Naive B cell (primary cell): ENCODE measurements around the gene SEMA4B. TPM values are rescaled to one million over a fixed set of nuclear protein-coding genes. Genes with fewer than 3 reads are reported as not detected.
A peak's percentile ranks its signal among the peaks of the same experiment; 100 is the strongest.

Source experiments
- ATAC-seq, 2 donors: fragments of 150-1000 bp; cut with Tn5 transposase; 2 replicates each; pipeline ENCODE4 v1.10.0; 2021; ENCODE audit warnings: low read depth in 2 of 2, mild to moderate bottlenecking in 2 of 2, moderate library complexity in 2 of 2
- DNase-seq: peaks from one replicate; pipeline ENCODE4 v3.0.0; 2022
- H3K27ac Mint-ChIP-seq, 6 donors: one replicate each; pipeline ENCODE4 v1.8.0; 2020 to 2022; ENCODE audit warnings: mild to moderate bottlenecking in 6 of 6, mixed read lengths in 6 of 6, moderate library complexity in 5 of 6, inconsistent platforms in 2 of 6
- H3K27me3 Mint-ChIP-seq, 3 donors: one replicate each; pipeline ENCODE4 v1.8.0; 2021 to 2022; ENCODE audit warnings: mixed read lengths in 3 of 3, mild to moderate bottlenecking in 1 of 3
- H3K36me3 Mint-ChIP-seq, 2 donors: one replicate each; pipeline ENCODE4 v1.8.0; 2020 to 2022; ENCODE audit warnings: mixed read lengths in 2 of 2, inconsistent platforms in 1 of 2, mild to moderate bottlenecking in 1 of 2
- H3K4me1 Mint-ChIP-seq, 3 donors: one replicate each; pipeline ENCODE4 v1.8.0; 2020 to 2022; ENCODE audit warnings: mixed read lengths in 3 of 3, inconsistent platforms in 1 of 3, mild to moderate bottlenecking in 1 of 3, moderate library complexity in 1 of 3
- H3K4me3 Mint-ChIP-seq, 8 donors: one replicate each; pipeline ENCODE4 v1.8.0; 2020 to 2022; ENCODE audit warnings: mild to moderate bottlenecking in 8 of 8, mixed read lengths in 8 of 8, moderate library complexity in 8 of 8, inconsistent platforms in 2 of 8
- H3K9me3 Mint-ChIP-seq, 7 donors: one replicate each; pipeline ENCODE4 v1.8.0; 2020 to 2022; ENCODE audit warnings: mixed read lengths in 7 of 7, mild to moderate bottlenecking in 5 of 7, inconsistent platforms in 2 of 7, moderate library complexity in 1 of 7
- polyA plus RNA-seq, 6 donors: library from polyadenylated mRNA; unstranded; fragments of 300-500 nt; fragmentation: Illumina TruSeq; gene quantifications; one replicate each; pipeline ENCODE4 v1.2.3, GENCODE V29; 2021; ENCODE audit warnings: low read depth in 6 of 6

Gene SEMA4B
- polyA plus RNA-seq, 6 donors from 2014 or later: 96.8 to 172 (median 103) TPM

DNA sequence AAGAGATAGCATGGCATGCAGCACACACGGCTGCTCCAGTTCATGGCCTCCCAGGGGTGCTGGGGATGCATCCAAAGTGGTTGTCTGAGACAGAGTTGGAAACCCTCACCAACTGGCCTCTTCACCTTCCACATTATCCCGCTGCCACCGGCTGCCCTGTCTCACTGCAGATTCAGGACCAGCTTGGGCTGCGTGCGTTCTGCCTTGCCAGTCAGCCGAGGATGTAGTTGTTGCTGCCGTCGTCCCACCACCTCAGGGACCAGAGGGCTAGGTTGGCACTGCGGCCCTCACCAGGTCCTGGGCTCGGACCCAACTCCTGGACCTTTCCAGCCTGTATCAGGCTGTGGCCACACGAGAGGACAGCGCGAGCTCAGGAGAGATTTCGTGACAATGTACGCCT lies 27.8 kb downstream of the SEMA4B start:
- H3K4me3 Mint-ChIP-seq: peak overlapping the region in 1 of 8 donors; percentile 18
- H3K36me3 Mint-ChIP-seq: peaks cover 7 to 28% of the 10 kb centered on the region in 2 donors
- H3K9me3 Mint-ChIP-seq: no peaks in the 10 kb centered on the region
- H3K27me3 Mint-ChIP-seq: no peaks in the 10 kb centered on the region
- H3K4me1 Mint-ChIP-seq: peaks cover 45 to 52% (median 48%) of the 10 kb centered on the region in 3 donors
- H3K27ac Mint-ChIP-seq: peak overlapping the region in 5 of 6 donors; percentile 67 to 99 (median 97)
- DNase-seq (no peak), ATAC-seq (no peak)

DNA sequence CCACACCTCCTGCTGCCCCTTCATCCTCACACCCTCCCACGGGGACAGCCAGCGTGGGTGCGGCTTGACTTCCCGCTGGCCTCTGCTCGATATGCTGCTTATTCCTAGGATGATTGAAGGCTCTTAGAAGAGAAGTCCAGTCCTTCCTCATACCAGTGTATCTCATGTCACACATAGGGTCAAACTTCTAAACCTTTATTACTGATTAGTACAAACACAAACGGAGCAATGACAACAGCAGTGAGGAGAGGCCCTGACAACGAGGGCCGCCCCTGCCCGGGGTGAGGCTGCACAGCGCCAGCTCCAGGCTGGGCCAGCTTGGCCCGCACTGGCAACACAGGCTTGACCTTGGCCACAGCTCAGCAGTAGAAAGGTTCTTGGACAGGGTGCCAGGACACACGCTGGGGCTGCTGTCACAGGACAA lies 29.0 kb downstream of the SEMA4B start:
- Mint-ChIP-seq H3K4me1 (peaks cover 50 to 59% (median 56%) of the 10 kb centered on the region in 3 donors), H3K36me3 (peaks cover 7 to 28% of the 10 kb centered on the region in 2 donors), H3K4me3 (peak overlapping the region in 6 of 8 donors; percentile 9 to 92 (median 74)), H3K27ac (peak overlapping the region; percentile 97 to 100 (median 98)), H3K27me3 (no peaks in the 10 kb centered on the region), H3K9me3 (no peaks in the 10 kb centered on the region)
- DNase-seq: no peak
- no peak for ATAC-seq

DNA sequence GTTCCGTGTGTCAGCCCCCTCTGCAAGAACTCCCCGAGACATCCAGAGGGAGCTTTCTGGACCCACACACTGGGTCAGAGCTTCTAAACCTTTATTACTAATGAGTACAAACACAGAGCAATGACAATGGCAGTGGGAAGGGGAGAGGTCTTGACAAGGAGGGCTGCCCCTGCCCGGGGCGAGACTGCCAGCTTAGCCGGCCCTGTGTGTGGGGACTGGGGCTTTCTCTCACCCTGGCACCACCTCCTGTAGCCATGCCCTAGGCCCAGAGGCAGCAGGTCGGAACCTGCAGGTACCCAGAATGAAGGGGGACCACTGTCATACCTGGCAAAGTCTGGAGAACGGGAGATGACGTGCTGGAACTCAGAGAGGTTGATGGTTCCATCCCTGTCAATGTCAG lies 29.5 kb downstream of the SEMA4B start:
- H3K4me3 Mint-ChIP-seq: peak overlapping the region; percentile 80 to 94 (median 90)
- peak overlapping the region; percentile 97 to 100 (median 98) for H3K27ac Mint-ChIP-seq
- peaks cover 51 to 60% (median 57%) of the 10 kb centered on the region in 3 donors for H3K4me1 Mint-ChIP-seq

DNA sequence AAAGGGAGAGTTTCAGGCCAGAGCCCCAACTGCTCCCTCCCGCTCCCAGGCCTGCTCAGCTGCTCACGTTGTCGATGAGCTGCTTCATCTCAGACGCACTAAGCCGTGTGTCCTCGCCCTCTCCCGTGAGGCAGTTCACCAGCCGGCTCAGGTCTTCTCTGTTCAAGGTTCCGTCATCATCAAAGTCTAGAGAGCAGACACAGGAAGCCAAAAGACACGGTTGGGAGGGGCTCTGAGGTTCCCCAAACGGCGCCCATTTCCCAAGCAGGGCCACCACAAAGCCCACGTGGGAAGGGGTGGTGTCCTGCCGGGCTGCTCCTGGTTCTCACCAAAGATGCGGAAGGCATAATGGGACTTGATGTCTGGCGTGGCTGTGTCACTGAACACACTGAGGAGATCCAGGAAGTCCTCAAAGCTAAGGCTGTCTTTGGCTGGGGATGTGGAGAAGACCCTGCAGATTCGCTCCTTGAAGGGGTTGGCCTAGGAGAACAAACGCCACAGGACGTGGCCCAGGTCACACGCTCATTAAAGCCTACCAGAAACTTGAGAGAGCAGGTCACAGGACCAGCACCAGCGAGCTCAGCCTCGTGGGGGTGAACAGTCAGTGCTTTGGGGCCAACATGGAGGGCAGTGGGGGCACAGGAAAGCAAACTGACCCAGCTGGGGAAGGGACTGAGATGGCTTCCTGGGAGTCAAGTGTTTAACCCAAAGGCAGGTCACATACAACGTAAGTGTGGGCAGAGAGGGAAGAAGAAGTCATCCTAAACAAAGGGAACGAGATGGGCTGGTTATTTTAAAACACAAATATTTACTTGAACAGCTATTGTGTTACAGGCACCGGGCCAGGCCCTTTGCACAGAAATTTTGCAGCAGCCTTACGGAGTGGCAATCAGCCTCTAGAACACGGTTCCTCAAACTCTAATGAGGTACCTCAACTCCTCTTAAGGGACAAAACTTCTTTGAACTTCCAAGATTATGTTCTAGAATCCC lies 30.2 kb downstream of the SEMA4B start:
- Mint-ChIP-seq H3K4me3 (peak overlapping the region; percentile 80 to 94 (median 92)), H3K27me3 (no peaks in the 10 kb centered on the region), H3K4me1 (peaks cover 48 to 62% (median 56%) of the 10 kb centered on the region in 3 donors), H3K36me3 (peaks cover 7 to 22% of the 10 kb centered on the region in 2 donors), H3K9me3 (no peaks in the 10 kb centered on the region), H3K27ac (peak overlapping the region; percentile 97 to 100 (median 98))
- ATAC-seq: peak; percentile 64 to 66
- DNase-seq: peak; percentile 88

More for the DNA sequence above, 29.5 kb downstream of the SEMA4B start:
- Mint-ChIP-seq H3K9me3 (no peaks in the 10 kb centered on the region), H3K27me3 (no peaks in the 10 kb centered on the region), H3K36me3 (peaks cover 7 to 27% of the 10 kb centered on the region in 2 donors)
- ATAC-seq (no peak), DNase-seq (no peak)

DNA sequence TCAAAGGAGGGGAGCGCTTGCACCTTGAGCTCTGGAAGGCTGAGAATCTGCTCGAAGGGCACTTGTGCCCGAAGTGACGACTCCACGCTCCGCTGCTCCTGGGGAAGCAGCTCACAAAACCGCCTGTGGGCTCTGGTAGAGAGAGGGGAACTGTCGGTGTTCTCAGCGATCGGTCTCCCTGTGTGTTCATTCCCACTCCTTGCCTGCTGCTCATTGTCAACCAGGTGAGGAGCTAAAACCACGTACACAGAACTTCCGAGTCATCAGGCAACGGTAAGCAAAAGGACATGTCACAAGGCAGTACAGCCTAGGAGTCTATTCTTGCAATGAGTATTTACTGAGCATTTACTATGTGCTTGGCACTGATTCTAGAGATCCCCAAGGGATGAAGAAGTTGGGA lies 31.1 kb downstream of the SEMA4B start:
- peaks cover 7 to 22% of the 10 kb centered on the region in 2 donors for H3K36me3 Mint-ChIP-seq
- peaks cover 48 to 64% (median 56%) of the 10 kb centered on the region in 3 donors for H3K4me1 Mint-ChIP-seq
- DNase-seq: peak; percentile 39
- H3K27ac Mint-ChIP-seq: peak overlapping the region; percentile 97 to 100 (median 98)
- peak overlapping the region; percentile 85 to 94 (median 92) for H3K4me3 Mint-ChIP-seq
- no peaks in the 10 kb centered on the region for H3K27me3 Mint-ChIP-seq
- no peaks in the 10 kb centered on the region for H3K9me3 Mint-ChIP-seq
- no peak for ATAC-seq

DNA sequence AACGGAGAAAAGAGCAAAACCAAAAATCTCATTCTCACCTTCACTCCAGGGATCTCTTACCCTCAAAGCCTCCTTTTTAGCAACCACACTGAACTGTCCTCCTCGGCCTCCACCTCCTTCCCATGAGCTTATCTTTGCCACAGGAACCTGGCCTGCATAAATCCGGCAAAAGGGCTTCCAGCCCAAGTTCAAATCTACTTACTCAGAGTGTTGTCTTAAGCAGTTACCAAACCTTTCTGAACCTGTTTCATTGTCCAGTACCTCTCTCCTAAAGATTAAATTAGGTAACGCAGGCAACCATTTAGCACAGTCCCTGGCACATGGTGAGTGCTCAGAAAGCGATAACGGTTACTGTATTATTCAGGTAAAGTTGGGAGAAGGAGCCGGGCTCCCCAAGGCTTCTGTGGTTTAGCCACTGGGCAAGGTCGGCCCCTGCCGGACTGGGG lies 31.8 kb downstream of the SEMA4B start:
- Mint-ChIP-seq H3K27me3 (no peaks in the 10 kb centered on the region), H3K27ac (peak overlapping the region; percentile 97 to 100 (median 98)), H3K36me3 (peaks cover 7 to 22% of the 10 kb centered on the region in 2 donors)

DNA sequence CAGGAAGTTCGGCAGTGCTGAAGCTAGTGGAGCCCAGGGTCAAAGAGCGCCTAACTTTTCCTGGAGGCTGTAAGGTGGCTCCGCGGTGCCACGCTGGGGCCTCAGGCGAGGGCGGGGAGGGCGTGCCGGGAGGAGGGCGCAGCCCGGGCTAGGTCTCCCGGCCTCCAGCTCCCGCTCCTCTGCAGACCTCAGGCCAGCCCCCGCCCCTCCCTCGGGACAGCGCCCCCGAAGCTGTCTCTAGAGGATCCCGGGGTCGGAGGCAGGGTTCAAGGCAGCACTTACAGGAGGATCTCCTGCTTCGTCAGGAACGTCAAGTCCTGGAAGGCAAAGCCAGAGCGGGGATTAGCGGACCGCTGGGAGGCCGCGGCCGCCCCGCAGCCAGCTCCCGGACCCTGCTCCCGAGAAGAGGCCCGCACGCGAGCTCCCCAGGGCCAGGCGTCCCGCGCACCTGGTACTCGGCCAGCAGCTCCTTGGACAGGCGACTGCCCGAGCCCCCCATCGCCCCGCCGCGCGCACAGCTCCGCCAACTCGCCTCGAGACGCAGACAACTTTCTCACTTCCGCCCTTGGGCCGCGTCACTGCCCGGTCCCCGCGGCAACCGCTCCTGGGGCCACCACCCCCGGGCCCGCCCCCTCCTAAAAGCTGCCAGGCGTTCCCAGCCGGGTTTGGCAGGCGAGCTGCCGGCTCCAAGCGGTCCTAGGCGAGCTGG lies 32.4 kb downstream of the SEMA4B start, which contains the start of gene CIB1:
Gene CIB1 (minus strand): TSS at position 555 of the 709 bp plus-strand sequence. CDS start 56 bp downstream, at position 499.
- DNase-seq (peak; percentile 98), ATAC-seq (peak; percentile 73 to 75)
- Mint-ChIP-seq H3K36me3 (peaks cover 11 to 26% of the 10 kb centered on the region in 2 donors), H3K27me3 (no peaks in the 10 kb centered on the region), H3K27ac (peak within 1 kb of the TSS; percentile 97 to 100 (median 99)), H3K4me3 (peak within 1 kb of the TSS; percentile 85 to 97 (median 93)), H3K9me3 (no peaks in the 10 kb centered on the region), H3K4me1 (peaks cover 48 to 70% (median 56%) of the 10 kb centered on the region in 3 donors)

More for the DNA sequence above, 31.8 kb downstream of the SEMA4B start:
- peaks cover 48 to 67% (median 56%) of the 10 kb centered on the region in 3 donors for H3K4me1 Mint-ChIP-seq
- peak; percentile 24 for DNase-seq
- ATAC-seq: no peak
- peak overlapping the region; percentile 85 to 94 (median 92) for H3K4me3 Mint-ChIP-seq
- no peaks in the 10 kb centered on the region for H3K9me3 Mint-ChIP-seq

DNA sequence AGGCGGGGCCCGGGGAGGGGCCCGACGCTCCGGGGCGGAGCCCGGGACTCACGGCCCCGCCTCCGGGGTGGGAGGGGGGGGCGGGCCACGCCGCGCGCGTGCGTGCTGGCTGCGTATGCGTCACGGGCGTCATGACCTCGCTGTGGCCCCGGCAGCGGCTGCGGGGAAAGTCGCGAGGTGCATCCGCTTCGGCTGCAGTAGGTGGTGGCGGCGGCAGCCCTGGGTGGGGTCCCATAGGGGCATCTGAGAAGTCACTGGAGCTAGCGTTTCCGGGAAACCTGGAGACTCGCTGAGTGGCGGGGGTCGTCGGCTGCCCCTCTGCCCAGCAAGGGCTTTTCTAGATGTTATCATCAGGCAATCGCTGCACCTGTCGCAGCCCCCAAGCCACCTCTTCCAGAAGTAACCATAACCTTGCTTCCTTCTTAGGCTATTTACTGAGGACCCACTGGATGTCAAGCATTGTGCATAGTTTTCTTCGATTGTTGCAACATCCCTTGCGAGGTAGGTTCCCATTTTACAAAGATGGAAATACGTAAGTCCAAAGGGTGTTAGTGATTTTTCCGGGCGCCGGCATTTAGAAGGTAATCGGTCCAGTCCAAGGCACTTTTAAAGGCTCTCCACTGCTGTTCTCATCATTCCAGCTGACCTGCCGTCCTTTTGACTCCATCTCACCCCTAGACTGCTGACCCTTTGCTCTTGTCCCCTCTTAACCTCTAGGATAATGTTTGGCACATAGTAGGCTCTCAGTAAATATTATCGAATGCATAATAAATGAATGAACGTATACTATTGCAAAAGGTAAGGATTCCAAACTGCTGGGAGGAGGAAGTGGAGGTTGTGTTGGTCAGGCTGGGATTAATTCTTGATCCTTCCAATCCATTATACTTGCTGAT lies 33.2 kb downstream of the SEMA4B start, which contains the start of gene GDPGP1:
Gene GDPGP1 (plus strand): TSS at position 114 of the 893 bp plus-strand sequence. CDS start 6,700 bp downstream, outside the sequence.
- H3K36me3 Mint-ChIP-seq: peaks cover 13 to 23% of the 10 kb centered on the region in 2 donors
- H3K4me1 Mint-ChIP-seq: peaks cover 44 to 64% (median 48%) of the 10 kb centered on the region in 3 donors
- peak within 1 kb of the TSS; percentile 97 to 100 (median 99) for H3K27ac Mint-ChIP-seq
- peak within 1 kb of the TSS; percentile 85 to 97 (median 93) for H3K4me3 Mint-ChIP-seq
- H3K9me3 Mint-ChIP-seq: no peaks in the 10 kb centered on the region
- no peaks in the 10 kb centered on the region for H3K27me3 Mint-ChIP-seq
- no peak for DNase-seq
- ATAC-seq: peak; percentile 64 to 67

DNA sequence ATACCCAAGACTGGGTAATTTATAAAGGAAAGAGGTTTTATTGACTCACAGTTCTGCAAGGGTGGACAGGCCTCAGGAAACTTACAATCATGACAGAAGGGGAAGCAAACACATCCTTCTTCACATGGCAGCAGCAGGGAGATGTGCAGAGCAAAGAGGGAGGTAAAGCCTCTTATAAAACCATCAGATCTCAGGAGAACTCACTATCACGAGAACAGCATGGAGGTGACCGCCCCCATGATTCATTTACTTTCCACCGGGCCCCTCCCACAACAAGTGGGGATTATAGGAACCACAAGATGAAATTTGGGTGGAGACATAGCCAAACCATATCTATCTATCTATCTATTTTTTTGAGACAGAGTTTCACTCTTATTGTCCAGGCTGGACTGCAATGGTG lies 38.2 kb downstream of the SEMA4B start:
- Mint-ChIP-seq H3K9me3 (no peaks in the 10 kb centered on the region), H3K27me3 (no peaks in the 10 kb centered on the region), H3K4me1 (peaks cover 9 to 21% (median 12%) of the 10 kb centered on the region in 3 donors), H3K27ac (peak overlapping the region in 2 of 6 donors; percentile 57 to 75), H3K4me3 (peak overlapping the region in 1 of 8 donors; percentile 40), H3K36me3 (peaks cover 7 to 12% of the 10 kb centered on the region in 2 donors)
- no peak for ATAC-seq
- DNase-seq: no peak

DNA sequence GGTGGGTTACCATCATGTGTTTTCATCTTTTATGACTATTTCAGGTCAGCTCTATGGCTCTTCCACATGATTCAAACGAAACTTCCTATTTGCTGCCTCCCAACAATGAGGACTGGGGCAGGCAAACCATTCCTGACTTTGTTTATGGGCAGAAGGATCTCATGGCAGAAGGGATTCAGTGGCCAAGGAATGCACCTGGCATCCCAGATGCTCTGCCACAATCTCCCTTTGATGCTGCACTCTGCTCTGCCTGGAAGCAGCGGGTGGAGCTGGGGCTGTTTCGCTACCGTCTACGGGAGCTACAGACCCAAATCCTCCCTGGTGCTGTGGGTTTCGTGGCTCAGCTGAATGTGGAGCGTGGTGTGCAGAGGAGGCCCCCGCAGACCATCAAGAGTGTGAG lies 39.7 kb downstream of the SEMA4B start:
- no peak overlapping the region for H3K27ac Mint-ChIP-seq
- DNase-seq (no peak), ATAC-seq (no peak)
- no peaks in the 10 kb centered on the region for H3K27me3 Mint-ChIP-seq
- no peaks in the 10 kb centered on the region for H3K9me3 Mint-ChIP-seq
- no peak overlapping the region for H3K4me3 Mint-ChIP-seq
- H3K36me3 Mint-ChIP-seq: peaks cover 7 to 12% of the 10 kb centered on the region in 2 donors
- peaks cover 0 to 12% (median 4%) of the 10 kb centered on the region in 3 donors for H3K4me1 Mint-ChIP-seq

DNA sequence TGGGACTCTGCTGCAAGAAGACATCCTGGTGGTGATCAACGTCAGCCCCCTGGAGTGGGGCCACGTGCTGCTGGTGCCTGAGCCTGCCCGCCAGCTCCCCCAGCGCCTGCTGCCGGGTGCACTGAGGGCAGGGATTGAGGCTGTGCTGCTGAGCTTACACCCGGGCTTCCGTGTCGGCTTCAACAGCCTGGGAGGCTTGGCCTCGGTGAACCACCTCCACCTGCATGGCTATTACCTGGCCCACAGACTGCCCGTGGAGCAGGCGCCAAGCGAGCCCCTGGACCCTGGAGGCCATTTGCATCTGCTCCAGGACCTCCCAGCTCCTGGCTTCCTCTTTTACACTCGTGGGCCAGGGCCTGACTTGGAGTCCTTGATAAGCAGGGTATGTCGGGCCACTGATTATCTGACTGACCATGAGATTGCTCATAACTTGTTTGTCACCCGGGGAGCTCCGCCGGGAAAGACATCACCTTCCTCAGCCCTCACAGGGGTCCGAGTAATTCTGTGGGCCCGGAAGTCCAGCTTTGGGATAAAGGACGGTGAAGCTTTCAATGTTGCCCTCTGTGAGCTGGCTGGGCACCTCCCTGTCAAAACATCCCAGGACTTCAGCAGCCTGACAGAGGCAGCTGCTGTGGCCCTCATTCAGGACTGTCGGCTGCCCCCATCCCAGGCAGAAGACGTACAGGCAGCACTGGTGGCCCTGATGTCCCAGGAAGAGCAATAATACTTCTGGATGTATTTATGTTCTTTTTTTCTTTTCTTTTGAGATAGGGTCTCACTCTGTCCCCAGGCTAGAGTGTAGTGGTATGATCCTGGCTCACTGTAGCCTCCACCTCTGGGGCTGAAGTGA lies 40.4 kb downstream of the SEMA4B start:
- peaks cover 7 to 12% of the 10 kb centered on the region in 2 donors for H3K36me3 Mint-ChIP-seq
- peaks cover 0 to 6% (median 4%) of the 10 kb centered on the region in 3 donors for H3K4me1 Mint-ChIP-seq
- H3K4me3 Mint-ChIP-seq: no peak overlapping the region
- H3K27me3 Mint-ChIP-seq: no peaks in the 10 kb centered on the region
- peak overlapping the region in 1 of 6 donors; percentile 36 for H3K27ac Mint-ChIP-seq
- ATAC-seq (no peak), DNase-seq (no peak)
- H3K9me3 Mint-ChIP-seq: no peaks in the 10 kb centered on the region
